BE2C (cell line): ENCODE measurements around the gene POFUT2.
A peak's percentile ranks its signal among the peaks of the same experiment; 100 is the strongest.

ENCODE experiments used
- DNase-seq: peaks from one replicate; pipeline ENCODE4 v3.0.0-alpha.2; 2020
- H3K27me3 ChIP-seq: fragments of 250-450 bp; sonication (Bioruptor Pico); 2 replicates; pipeline ENCODE4 v1.5.1; 2020; ENCODE audit warnings: mild to moderate bottlenecking
- H3K36me3 ChIP-seq: fragments of 250-450 bp; sonication (Bioruptor Pico); 2 replicates; pipeline ENCODE4 v1.5.1; 2020; ENCODE audit warnings: mild to moderate bottlenecking
- H3K4me1 ChIP-seq: fragments of 250-450 bp; sonication (Bioruptor Pico); 2 replicates; pipeline ENCODE4 v1.5.1; 2020
- H3K4me3 ChIP-seq: 2 replicates; pipeline ENCODE4 v1.5.1; 2011; ENCODE audit warnings: low read depth, low read length
- H3K9me3 ChIP-seq: fragments of 250-450 bp; sonication (Bioruptor Pico); 2 replicates; pipeline ENCODE4 v1.5.1; 2020
- TF ChIP-seq, protein P1 (sequence below): IDR thresholded peaks from 2 replicates; pipeline ENCODE4 v1.5.1; 2012; ENCODE audit warnings: mild to moderate bottlenecking, low read depth, low read length

POFUT2 gene

DNA sequence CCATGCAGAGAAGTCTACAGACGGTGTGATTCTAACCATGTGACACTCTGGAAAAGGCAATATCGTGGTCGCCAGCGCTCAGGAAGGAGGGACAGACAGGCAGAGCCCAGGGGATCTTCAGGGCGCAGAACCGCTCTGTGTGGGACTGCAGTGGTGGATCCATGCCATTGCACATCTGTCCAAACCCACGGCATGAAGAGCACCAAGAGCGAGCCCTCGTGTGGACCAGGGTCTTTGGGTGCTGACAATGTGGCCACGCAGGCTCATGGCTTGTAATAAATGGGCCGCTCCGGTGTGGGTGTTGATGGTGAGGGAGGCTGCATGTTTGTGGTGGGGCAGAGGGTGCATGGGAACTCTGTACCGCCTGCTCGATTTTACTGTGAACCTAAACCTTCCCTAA is 25.3 kb upstream of the POFUT2 start:
- TF ChIP-seq, protein P1, sequence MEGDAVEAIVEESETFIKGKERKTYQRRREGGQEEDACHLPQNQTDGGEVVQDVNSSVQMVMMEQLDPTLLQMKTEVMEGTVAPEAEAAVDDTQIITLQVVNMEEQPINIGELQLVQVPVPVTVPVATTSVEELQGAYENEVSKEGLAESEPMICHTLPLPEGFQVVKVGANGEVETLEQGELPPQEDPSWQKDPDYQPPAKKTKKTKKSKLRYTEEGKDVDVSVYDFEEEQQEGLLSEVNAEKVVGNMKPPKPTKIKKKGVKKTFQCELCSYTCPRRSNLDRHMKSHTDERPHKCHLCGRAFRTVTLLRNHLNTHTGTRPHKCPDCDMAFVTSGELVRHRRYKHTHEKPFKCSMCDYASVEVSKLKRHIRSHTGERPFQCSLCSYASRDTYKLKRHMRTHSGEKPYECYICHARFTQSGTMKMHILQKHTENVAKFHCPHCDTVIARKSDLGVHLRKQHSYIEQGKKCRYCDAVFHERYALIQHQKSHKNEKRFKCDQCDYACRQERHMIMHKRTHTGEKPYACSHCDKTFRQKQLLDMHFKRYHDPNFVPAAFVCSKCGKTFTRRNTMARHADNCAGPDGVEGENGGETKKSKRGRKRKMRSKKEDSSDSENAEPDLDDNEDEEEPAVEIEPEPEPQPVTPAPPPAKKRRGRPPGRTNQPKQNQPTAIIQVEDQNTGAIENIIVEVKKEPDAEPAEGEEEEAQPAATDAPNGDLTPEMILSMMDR: no peak
- Histone ChIP-seq H3K36me3 (no peaks in the 10 kb centered on the region), H3K4me3 (no peak overlapping the region), H3K4me1 (no peaks in the 10 kb centered on the region), H3K9me3 (no peaks in the 10 kb centered on the region), H3K27me3 (no peaks in the 10 kb centered on the region)
- DNase-seq: peak; percentile 1

DNA sequence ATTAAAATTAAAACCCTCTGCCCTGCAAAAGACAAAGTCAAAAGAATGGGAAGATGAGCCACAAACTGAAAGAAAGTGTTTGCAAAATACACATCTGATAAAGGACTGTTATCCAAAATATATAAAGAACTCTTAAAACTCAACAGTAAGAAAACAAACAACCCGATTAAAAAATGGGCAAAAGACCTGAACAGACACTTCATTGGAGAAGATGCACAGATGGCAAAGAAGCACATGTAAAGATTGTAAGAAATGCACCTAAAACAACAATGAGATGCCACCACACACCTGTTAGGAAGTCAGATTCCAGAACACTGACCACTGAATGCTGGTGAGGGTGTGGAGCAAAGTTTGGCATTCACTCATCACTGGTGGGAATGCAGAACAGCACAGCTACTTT is 24.6 kb upstream of the POFUT2 start:
- Histone ChIP-seq H3K4me1 (no peaks in the 10 kb centered on the region), H3K36me3 (no peaks in the 10 kb centered on the region), H3K27me3 (no peaks in the 10 kb centered on the region), H3K9me3 (no peaks in the 10 kb centered on the region), H3K4me3 (no peak overlapping the region)
- DNase-seq: no peak
- TF ChIP-seq, protein P1: no peak

DNA sequence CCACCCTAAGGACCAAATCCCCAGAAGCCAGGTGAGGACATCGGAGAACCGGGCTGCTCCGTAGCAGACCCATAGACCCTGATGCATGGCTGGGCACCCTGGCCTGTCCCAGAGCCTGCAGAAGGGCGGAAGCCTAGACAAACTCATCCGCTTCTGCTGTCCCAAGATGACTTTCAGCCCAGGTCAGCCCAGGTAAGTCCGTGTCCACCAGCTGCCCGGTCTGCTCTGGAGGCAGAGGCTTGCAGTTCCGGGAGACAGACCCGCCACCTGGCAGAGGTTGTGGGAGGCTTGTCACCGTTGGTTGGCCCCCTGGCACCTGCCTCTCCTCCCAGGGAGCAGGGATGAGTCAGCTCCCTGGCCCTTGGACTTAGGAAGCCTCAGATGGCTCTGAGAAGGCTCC is 22.8 kb upstream of the POFUT2 start:
- DNase-seq: peak; percentile 1
- TF ChIP-seq, protein P1: no peak

DNA sequence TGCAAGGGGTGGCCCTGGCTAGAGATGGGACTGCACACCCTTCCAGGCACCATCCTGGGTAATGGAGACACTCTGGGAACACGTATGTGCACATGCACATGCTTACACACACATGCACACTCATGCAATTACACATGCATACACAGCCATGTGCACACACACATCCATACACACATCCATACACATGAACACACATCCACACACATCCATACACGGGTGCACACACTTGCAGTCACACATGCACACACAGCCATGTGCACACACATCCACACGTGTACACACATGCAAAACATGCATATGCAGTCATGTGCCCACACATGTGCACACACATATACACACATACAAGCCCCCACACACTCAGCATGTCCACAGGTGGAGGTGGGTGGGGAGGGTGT is 22.3 kb upstream of the POFUT2 start:
- H3K4me1 ChIP-seq: no peaks in the 10 kb centered on the region
- no peaks in the 10 kb centered on the region for H3K36me3 ChIP-seq
- DNase-seq: no peak
- TF ChIP-seq, protein P1: no peak
- H3K4me3 ChIP-seq: no peak overlapping the region
- no peaks in the 10 kb centered on the region for H3K9me3 ChIP-seq
- H3K27me3 ChIP-seq: no peaks in the 10 kb centered on the region

More for the DNA sequence above, 22.8 kb upstream of the POFUT2 start:
- Histone ChIP-seq H3K36me3 (no peaks in the 10 kb centered on the region), H3K27me3 (no peaks in the 10 kb centered on the region), H3K9me3 (no peaks in the 10 kb centered on the region), H3K4me1 (no peaks in the 10 kb centered on the region), H3K4me3 (no peak overlapping the region)

DNA sequence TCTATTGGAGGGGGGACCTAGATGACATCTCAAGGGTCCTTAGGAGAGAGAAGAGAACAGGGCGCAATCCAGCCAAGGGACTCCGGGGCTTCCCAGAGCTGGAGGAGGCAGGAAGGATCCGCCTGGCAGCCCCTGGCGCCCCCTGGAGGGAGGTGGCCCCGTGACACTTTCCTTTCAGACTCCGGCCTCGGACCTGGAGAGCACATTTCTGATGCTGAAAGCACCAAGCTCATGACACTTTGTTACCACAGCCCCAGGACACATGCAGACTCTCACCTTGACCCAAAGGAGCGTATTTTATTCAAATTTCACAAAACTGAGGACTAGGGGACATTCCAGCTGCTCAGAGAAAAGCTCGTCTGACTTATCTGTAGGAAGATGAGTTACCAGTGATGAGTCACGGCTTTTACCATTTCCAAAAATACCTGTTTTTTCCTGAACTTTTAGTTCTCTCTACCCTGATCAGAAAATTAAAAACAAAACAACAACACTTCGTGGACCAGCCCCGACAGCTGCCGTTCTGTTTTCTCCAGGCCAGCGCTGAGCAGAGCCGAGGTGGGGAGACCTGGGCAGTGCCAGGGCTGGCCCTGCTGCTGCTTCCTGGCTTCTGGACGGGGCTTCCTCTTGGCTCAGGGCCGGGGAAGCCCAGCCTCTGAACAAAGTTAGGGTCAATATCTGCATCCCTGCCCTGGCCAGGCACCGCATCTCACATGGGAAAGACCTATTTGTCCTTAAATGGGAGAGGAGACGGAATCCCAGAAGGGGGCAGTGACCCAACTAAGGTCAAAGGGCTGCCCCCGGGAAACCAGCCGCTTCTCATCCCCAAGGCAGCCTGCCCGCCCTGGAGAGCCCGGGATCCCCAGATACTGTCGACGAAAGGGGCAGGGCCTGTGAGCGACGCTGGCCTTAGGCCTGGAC is 21.6 kb upstream of the POFUT2 start:
- peak; percentile 76 for DNase-seq
- Histone ChIP-seq H3K4me3 (no peak overlapping the region), H3K36me3 (no peaks in the 10 kb centered on the region), H3K9me3 (no peaks in the 10 kb centered on the region), H3K4me1 (no peaks in the 10 kb centered on the region), H3K27me3 (no peaks in the 10 kb centered on the region)
- TF ChIP-seq, protein P1: peak; percentile 83
